Measurements from ENCODE around the gene NANOS2.
A peak's percentile ranks its signal among the peaks of the same experiment; 100 is the strongest.

NANOS2 gene

GRCh38 chr19:45913874-45914830, at the start of gene NANOS2:
Gene NANOS2 (minus strand): TSS chr19:45914778. CDS start chr19:45914693, 85 bp downstream.
- no peak for DNase-seq

- no peak for DNase-seq
These were observed 47.4 kb upstream of the NANOS2 start for GRCh38 chr19:45962021-45962420.

- DNase-seq: no peak
These were observed 46.1 kb upstream of the NANOS2 start for GRCh38 chr19:45960595-45961235.

- DNase-seq: no peak
These were observed 45.0 kb upstream of the NANOS2 start for GRCh38 chr19:45959517-45960025.

- no peak for DNase-seq
These were observed 44.4 kb upstream of the NANOS2 start for GRCh38 chr19:45958769-45959516.

GRCh38 chr19:45958320-45958719, 43.7 kb upstream of the NANOS2 start:
- DNase-seq: no peak

- peak; percentile 58 for DNase-seq
These were observed 41.5 kb upstream of the NANOS2 start for GRCh38 chr19:45955905-45956608.

- DNase-seq: no peak
These were observed 39.6 kb upstream of the NANOS2 start for GRCh38 chr19:45954156-45954555.

GRCh38 chr19:45953676-45954075, 39.1 kb upstream of the NANOS2 start:
- DNase-seq: no peak

- peak; percentile 61 for DNase-seq
These were observed 38.3 kb upstream of the NANOS2 start for GRCh38 chr19:45952686-45953505.

- no peak for DNase-seq
These were observed 37.7 kb upstream of the NANOS2 start for GRCh38 chr19:45952341-45952685.

- no peak for DNase-seq
These were observed 33.3 kb upstream of the NANOS2 start for GRCh38 chr19:45947926-45948325.

- DNase-seq: no peak
These were observed 25.9 kb upstream of the NANOS2 start for GRCh38 chr19:45940515-45940805.

GRCh38 chr19:45939792-45940514, 25.4 kb upstream of the NANOS2 start:
- DNase-seq: no peak

- DNase-seq: no peak
These were observed 24.2 kb upstream of the NANOS2 start for GRCh38 chr19:45938733-45939319.

GRCh38 chr19:45935267-45935666, 20.7 kb upstream of the NANOS2 start:
- DNase-seq: no peak

- no peak for DNase-seq
These were observed 20.1 kb upstream of the NANOS2 start for GRCh38 chr19:45934551-45935230.

GRCh38 chr19:45933759-45934158, 19.2 kb upstream of the NANOS2 start:
- no peak for DNase-seq

GRCh38 chr19:45931055-45931454, 16.5 kb upstream of the NANOS2 start:
- DNase-seq: no peak

GRCh38 chr19:45929247-45929646, 14.7 kb upstream of the NANOS2 start:
- DNase-seq: no peak
